H9 (cell line): Measurements from ENCODE around the gene SARS1. TPM values are rescaled to one million over a fixed set of nuclear protein-coding genes. Genes with fewer than 3 reads are reported as not detected.

Source experiments
- DNase-seq: peaks from one replicate; pipeline ENCODE4 v3.0.0-alpha.2; 2017
- H2AFZ ChIP-seq: one replicate; pipeline ENCODE4 v1.6.1; 2013; ENCODE audit warnings: mild to moderate bottlenecking, low read length, control low read depth, moderate library complexity
- H2AK5ac ChIP-seq: 2 replicates; pipeline ENCODE4 v1.6.1; 2013; ENCODE audit warnings: low read length, control low read depth, mixed read lengths; ENCODE audit not compliant: insufficient read length
- H2BK120ac ChIP-seq: one replicate; pipeline ENCODE4 v1.6.1; 2013; ENCODE audit warnings: low read depth, mild to moderate bottlenecking, low read length, control low read depth, inconsistent platforms; ENCODE audit not compliant: poor library complexity, severe bottlenecking
- H2BK12ac ChIP-seq: 2 replicates; pipeline ENCODE4 v1.6.1; 2013; ENCODE audit warnings: low read length, control low read depth, mixed read lengths, low read depth; ENCODE audit not compliant: insufficient read length
- H2BK15ac ChIP-seq: 2 replicates; pipeline ENCODE4 v1.6.1; 2013; ENCODE audit warnings: low read depth, low read length, control low read depth
- H2BK20ac ChIP-seq: one replicate; pipeline ENCODE4 v1.6.1; 2013; ENCODE audit warnings: low read depth, mild to moderate bottlenecking, low read length, control low read depth, inconsistent platforms; ENCODE audit not compliant: poor library complexity, severe bottlenecking
- H2BK5ac ChIP-seq: 2 replicates; pipeline ENCODE4 v1.6.1; 2013; ENCODE audit warnings: low read length, control low read depth, mixed read lengths; ENCODE audit not compliant: insufficient read length
- H3K14ac ChIP-seq: 2 replicates; pipeline ENCODE4 v1.6.1; 2013; ENCODE audit warnings: low read length, control low read depth; ENCODE audit not compliant: insufficient read depth
- H3K18ac ChIP-seq: 2 replicates; pipeline ENCODE4 v1.6.1; 2013; ENCODE audit warnings: low read depth, mild to moderate bottlenecking, mixed read lengths, low read length, control low read depth; ENCODE audit not compliant: insufficient read length
- H3K23ac ChIP-seq: 2 replicates; pipeline ENCODE4 v1.6.1; 2013; ENCODE audit warnings: low read length, control low read depth, mixed read lengths, low read depth; ENCODE audit not compliant: insufficient read length
- H3K23me2 ChIP-seq: 2 replicates; pipeline ENCODE4 v1.6.1; 2013; ENCODE audit warnings: low read depth, mild to moderate bottlenecking, mixed read lengths, low read length, control low read depth; ENCODE audit not compliant: insufficient read length, poor library complexity, severe bottlenecking
- H3K27ac ChIP-seq: 2 replicates; pipeline ENCODE4 v1.5.1; 2013; ENCODE audit warnings: low read length, control low read depth, mixed read lengths, low read depth; ENCODE audit not compliant: insufficient read length
- H3K27me3 ChIP-seq: 2 replicates; pipeline ENCODE4 v1.6.1; 2013; ENCODE audit warnings: low read length, control low read depth, inconsistent platforms; ENCODE audit not compliant: insufficient read depth
- H3K4ac ChIP-seq: 2 replicates; pipeline ENCODE4 v1.6.1; 2013; ENCODE audit warnings: low read depth, mild to moderate bottlenecking, control low read depth, inconsistent platforms, low read length, moderate library complexity
- H3K4me1 ChIP-seq: 2 replicates; pipeline ENCODE4 v1.6.1; 2013; ENCODE audit warnings: low read length, control low read depth, inconsistent platforms; ENCODE audit not compliant: insufficient read depth
- H3K4me2 ChIP-seq: 2 replicates; pipeline ENCODE4 v1.6.1; 2013; ENCODE audit warnings: low read length, control low read depth, mixed read lengths; ENCODE audit not compliant: insufficient read length, insufficient read depth
- H3K56ac ChIP-seq: 2 replicates; pipeline ENCODE4 v1.6.1; 2013; ENCODE audit warnings: low read depth, mild to moderate bottlenecking, mixed read lengths, low read length, control low read depth; ENCODE audit not compliant: insufficient read length
- H3K79me1 ChIP-seq: 2 replicates; pipeline ENCODE4 v1.6.1; 2013; ENCODE audit warnings: low read depth, mild to moderate bottlenecking, moderate library complexity, low read length, control low read depth, inconsistent platforms; ENCODE audit not compliant: insufficient read depth, poor library complexity, severe bottlenecking
- H3K79me2 ChIP-seq: 2 replicates; pipeline ENCODE4 v1.6.1; 2013; ENCODE audit warnings: low read length, control low read depth, inconsistent platforms; ENCODE audit not compliant: insufficient read depth
- H3K9ac ChIP-seq: 2 replicates; pipeline ENCODE4 v1.6.1; 2013; ENCODE audit warnings: low read length, control low read depth, mixed read lengths; ENCODE audit not compliant: insufficient read length; ENCODE audit errors: extremely low read depth
- H3K9me3 ChIP-seq: one replicate; pipeline ENCODE4 v1.6.1; 2013; ENCODE audit warnings: low read depth, low read length, inconsistent platforms; ENCODE audit not compliant: control insufficient read depth
- H3T11ph ChIP-seq: one replicate; pipeline ENCODE4 v1.6.1; 2013; ENCODE audit warnings: mild to moderate bottlenecking, low read length, control low read depth, inconsistent platforms
- H4K20me1 ChIP-seq: one replicate; pipeline ENCODE4 v1.6.1; 2013; ENCODE audit not compliant: control insufficient read depth, insufficient read length, insufficient read depth
- H4K5ac ChIP-seq: 2 replicates; pipeline ENCODE4 v1.6.1; 2013; ENCODE audit warnings: low read depth, mild to moderate bottlenecking, mixed read lengths, low read length, control low read depth; ENCODE audit not compliant: insufficient read length
- H4K8ac ChIP-seq: replicated peaks from 2 replicates; pipeline ENCODE4 v1.6.1; 2013; ENCODE audit warnings: low read length, control low read depth, mixed read lengths, low read depth; ENCODE audit not compliant: insufficient read length
- H4K91ac ChIP-seq: 2 replicates; pipeline ENCODE4 v1.6.1; 2013; ENCODE audit warnings: low read depth, mild to moderate bottlenecking, moderate library complexity, mixed read lengths, low read length, control low read depth; ENCODE audit not compliant: insufficient read length
- H3K27ac Mint-ChIP-seq, 3 experiments: 2 replicates in 2 of 3; 3 replicates in 1 of 3; pipeline ENCODE4 v1.8.0; 2020 to 2021; ENCODE audit warnings: mixed read lengths in 3 of 3, mild to moderate bottlenecking in 1 of 3, moderate library complexity in 1 of 3
- H3K27me3 Mint-ChIP-seq: 2 replicates; pipeline ENCODE4 v1.8.0; 2021; ENCODE audit warnings: low read depth, mild to moderate bottlenecking, moderate library complexity, mixed read lengths
- H3K36me3 Mint-ChIP-seq, 3 experiments: 2 replicates in 2 of 3; 3 replicates in 1 of 3; pipeline ENCODE4 v1.8.0; 2020 to 2021; ENCODE audit warnings: low read depth in 3 of 3, mixed read lengths in 3 of 3; ENCODE audit not compliant: insufficient read depth in 1 of 3
- H3K4me1 Mint-ChIP-seq, 2 experiments: 2 replicates each; pipeline ENCODE4 v1.8.0; 2020; ENCODE audit warnings: mixed read lengths in 2 of 2
- H3K4me3 Mint-ChIP-seq, 2 experiments: 2 replicates in 1 of 2; 3 replicates in 1 of 2; pipeline ENCODE4 v1.8.0; 2020 to 2021; ENCODE audit warnings: mild to moderate bottlenecking in 2 of 2, mixed read lengths in 2 of 2, moderate library complexity in 1 of 2
- H3K9me3 Mint-ChIP-seq, 2 experiments: 2 replicates in 1 of 2; 3 replicates in 1 of 2; pipeline ENCODE4 v1.8.0; 2020; ENCODE audit warnings: mild to moderate bottlenecking in 2 of 2, mixed read lengths in 2 of 2, moderate library complexity in 1 of 2
- WGBS: extraction: QIAGEN DNeasy Blood & Tissue Kit; methylation state at CpG from one replicate; pipeline ENCODE4 v1.1.7; 2013; ENCODE audit warnings: missing lambda C conversion rate, low lambda C conversion rate, mixed read lengths; ENCODE audit not compliant: insufficient read length; ENCODE audit errors: extremely low coverage; 5-methylcytosine and 5-hydroxymethylcytosine counted together
- total RNA-seq: library from RNA; stranded (reverse); gene quantifications from 2 replicates; pipeline ENCODE4 v1.2.1, GENCODE V29; 2021
- TF ChIP-seq, protein P1 (sequence below): fragments of 200-600 bp; sonication (generic); conservative IDR thresholded peaks from 3 replicates; pipeline ENCODE4 v1.8.0; 2021; ENCODE audit warnings: antibody characterized with exemption, mild to moderate bottlenecking

SARS1 gene
- total RNA-seq, 1 experiment from 2014 or later = 139 TPM

GRCh38 chr1:109170035-109170764 lies 43.5 kb upstream of the SARS1 start:
- Histone ChIP-seq H2AFZ (no peak overlapping the region), H2BK12ac (no peak overlapping the region), H3K27me3 (no peaks in the 10 kb centered on the region), H4K91ac (no peak overlapping the region), H3K79me1 (no peaks in the 10 kb centered on the region), H3K27ac (no peak overlapping the region), H2AK5ac (no peak overlapping the region), H4K20me1 (no peaks in the 10 kb centered on the region), H3K56ac (no peak overlapping the region), H3T11ph (no peak overlapping the region), H3K9me3 (no peaks in the 10 kb centered on the region), H2BK5ac (no peak overlapping the region), H2BK20ac (no peak overlapping the region), H3K18ac (no peak overlapping the region), H2BK15ac (no peak overlapping the region), H4K5ac (no peak overlapping the region), H3K23me2 (no peaks in the 10 kb centered on the region), H3K14ac (no peak overlapping the region), H3K9ac (no peak overlapping the region), H3K4me1 (no peaks in the 10 kb centered on the region; the same call in 1 of the 2 replicates), H3K4ac (no peak overlapping the region), H3K23ac (no peak overlapping the region), H3K79me2 (no peaks in the 10 kb centered on the region), H4K8ac (no peak overlapping the region), H2BK120ac (no peak overlapping the region), H3K4me2 (no peak overlapping the region)
- H3K4me1 Mint-ChIP-seq = peaks cover 16 to 18% of the 10 kb centered on the region in 2 experiments
- TF ChIP-seq, protein P1, sequence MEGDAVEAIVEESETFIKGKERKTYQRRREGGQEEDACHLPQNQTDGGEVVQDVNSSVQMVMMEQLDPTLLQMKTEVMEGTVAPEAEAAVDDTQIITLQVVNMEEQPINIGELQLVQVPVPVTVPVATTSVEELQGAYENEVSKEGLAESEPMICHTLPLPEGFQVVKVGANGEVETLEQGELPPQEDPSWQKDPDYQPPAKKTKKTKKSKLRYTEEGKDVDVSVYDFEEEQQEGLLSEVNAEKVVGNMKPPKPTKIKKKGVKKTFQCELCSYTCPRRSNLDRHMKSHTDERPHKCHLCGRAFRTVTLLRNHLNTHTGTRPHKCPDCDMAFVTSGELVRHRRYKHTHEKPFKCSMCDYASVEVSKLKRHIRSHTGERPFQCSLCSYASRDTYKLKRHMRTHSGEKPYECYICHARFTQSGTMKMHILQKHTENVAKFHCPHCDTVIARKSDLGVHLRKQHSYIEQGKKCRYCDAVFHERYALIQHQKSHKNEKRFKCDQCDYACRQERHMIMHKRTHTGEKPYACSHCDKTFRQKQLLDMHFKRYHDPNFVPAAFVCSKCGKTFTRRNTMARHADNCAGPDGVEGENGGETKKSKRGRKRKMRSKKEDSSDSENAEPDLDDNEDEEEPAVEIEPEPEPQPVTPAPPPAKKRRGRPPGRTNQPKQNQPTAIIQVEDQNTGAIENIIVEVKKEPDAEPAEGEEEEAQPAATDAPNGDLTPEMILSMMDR = no peak
- no peaks in the 10 kb centered on the region for H3K36me3 Mint-ChIP-seq
- H3K9me3 Mint-ChIP-seq = no peaks in the 10 kb centered on the region
- DNase-seq = no peak
- WGBS = no CpG with 5 or more reads among the region's 7 CpGs
- peak overlapping the region in 1 of 3 experiments; percentile 43; a peak in 1 of 7 replicates for H3K27ac Mint-ChIP-seq
- no peak overlapping the region for H3K4me3 Mint-ChIP-seq
- H3K27me3 Mint-ChIP-seq = peaks cover 2% of the 10 kb centered on the region
